Measurements from ENCODE around the gene PCK1.
"Not testable (repeated sequence)": the region's sequence is repeated elsewhere in the genome, so short reads cannot be mapped to it uniquely, and the experiment has no call there.

Gene PCK1

DNA sequence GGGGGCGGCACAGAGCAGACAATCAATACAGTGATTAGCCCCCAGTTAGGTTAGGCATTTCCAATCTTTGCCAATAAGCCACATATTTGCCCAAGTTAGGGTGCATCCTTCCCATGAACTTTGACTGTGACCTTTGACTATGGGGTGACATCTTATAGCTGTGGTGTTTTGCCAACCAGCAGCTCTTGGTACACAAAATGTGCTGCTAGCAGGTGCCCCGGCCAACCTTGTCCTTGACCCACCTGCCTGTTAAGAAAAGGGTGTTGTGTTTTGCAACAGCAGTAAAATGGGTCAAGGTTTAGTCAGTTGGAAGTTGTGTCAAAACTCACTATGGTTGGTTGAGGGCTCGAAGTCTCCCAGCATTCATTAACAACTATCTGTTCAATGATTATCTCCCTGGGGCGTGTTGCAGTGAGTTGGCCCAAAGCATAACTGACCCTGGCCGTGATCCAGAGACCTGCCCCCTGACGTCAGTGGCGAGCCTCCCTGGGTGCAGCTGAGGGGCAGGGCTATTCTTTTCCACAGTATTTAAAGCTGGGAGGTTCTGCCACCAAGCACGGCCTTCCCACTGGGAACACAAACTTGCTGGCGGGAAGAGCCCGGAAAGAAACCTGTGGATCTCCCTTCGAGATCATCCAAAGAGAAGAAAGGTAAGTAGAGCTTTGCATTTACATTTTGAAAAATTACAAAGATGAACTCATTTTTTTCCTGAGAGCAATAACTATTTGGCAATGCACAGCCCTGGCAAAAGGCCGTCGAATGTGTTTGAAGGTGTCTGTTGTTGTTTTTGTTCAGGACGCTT, at the start of gene PCK1:
TSS of gene PCK1 (plus strand) at position 557 of the 802 bp plus-strand sequence. CDS start 302 bp downstream, outside the sequence.
- no peak for DNase-seq

DNA sequence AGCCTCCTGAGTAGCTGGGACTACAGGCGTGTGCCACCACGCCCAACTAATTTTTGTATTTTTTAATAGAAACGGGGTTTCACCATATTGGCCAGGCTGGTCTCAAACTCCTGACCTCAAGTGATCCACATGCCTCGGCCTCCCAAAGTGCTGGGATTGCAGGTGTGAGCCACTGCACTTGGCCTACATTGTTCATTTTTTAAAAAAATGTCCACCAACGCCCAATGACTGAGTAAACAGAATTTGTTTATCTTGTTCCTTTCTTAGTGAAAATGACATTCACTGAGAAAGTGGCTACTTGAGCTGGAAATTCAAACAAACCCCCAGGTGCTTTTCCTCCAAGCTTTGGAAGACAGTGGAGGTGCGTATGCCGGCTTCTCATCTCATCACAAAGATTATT, 49.2 kb upstream of the PCK1 start:
- not testable (repeated sequence) for DNase-seq

DNA sequence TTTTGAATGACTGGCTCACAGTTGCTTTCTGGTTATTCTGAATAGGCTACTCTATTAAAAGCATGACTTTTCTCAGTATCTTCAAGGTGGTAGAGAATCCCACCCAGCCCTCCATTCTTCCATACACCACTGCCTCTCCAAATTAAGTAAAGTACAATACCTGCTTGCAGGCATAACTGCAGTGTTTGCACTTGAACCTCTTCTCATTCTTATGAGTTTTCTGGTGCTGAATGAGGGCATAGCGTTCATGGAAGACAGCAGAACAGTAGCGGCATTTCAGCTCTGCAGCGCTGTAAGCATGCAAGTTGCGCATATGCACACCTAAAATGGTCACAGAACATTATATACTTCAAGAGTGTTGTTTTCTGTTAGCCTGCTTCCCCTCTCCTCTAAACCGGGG, 48.5 kb upstream of the PCK1 start:
- no peak for DNase-seq

DNA sequence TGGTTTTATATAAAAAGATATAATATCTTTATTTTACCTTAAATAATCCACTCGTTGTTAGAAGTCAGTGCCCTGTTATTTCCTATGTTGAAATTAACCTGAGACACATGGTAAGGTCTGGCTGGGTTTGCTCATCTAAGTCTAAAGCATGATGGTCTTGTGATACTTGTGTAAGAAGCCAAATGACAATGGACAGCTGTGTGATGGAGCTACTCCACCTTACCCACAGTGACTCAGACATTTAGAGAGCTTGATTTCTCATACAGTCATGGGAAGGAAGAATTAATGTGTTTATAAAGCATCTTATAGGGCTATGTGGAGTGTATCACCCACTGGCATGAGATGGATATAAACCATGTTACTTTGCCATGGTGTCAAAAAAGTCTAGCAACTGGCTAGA, 47.7 kb upstream of the PCK1 start:
- no peak for DNase-seq

DNA sequence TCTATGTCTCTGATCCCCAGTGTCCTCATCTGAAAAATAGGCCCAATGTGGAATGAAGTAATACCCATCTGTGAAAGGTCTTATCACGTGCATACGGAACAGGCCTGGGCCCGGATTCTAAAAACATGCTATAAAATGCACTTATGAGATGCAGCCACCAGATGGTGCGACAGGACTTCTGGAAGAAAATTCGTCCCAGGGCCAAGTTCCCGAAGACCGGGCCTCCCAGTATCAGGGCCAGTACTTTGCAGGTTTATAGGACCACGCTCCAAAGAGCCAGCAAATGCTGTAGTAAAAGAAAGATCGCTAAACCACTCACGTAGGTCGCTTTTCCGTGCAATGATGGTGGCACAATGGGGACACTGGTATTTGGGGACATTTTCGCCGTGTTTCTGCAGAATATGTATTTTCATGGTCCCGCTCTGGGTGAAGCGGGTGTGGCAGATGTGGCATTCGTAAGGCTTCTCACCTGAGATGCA, 46.6 kb upstream of the PCK1 start:
- DNase-seq = peak; percentile 36 to 47

DNA sequence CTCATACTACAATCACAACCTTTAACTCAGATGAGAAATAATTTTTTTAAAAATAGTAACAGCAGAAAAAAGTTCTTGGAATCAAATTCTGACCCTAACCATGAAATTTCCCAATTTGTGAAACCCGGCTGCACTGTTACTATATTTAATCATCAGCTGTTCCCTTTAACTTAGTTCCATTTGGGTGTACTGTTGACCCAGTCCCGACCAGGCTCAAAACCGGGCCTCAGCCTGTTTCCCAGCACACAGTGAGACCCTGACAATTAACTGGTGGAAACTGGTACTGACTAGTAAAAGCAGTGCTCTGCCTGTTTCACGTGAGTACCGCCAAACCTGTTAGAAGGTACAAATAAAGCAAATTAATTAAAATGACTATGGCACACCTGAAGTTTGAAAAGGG, 43.0 kb upstream of the PCK1 start:
- DNase-seq = no peak

DNA sequence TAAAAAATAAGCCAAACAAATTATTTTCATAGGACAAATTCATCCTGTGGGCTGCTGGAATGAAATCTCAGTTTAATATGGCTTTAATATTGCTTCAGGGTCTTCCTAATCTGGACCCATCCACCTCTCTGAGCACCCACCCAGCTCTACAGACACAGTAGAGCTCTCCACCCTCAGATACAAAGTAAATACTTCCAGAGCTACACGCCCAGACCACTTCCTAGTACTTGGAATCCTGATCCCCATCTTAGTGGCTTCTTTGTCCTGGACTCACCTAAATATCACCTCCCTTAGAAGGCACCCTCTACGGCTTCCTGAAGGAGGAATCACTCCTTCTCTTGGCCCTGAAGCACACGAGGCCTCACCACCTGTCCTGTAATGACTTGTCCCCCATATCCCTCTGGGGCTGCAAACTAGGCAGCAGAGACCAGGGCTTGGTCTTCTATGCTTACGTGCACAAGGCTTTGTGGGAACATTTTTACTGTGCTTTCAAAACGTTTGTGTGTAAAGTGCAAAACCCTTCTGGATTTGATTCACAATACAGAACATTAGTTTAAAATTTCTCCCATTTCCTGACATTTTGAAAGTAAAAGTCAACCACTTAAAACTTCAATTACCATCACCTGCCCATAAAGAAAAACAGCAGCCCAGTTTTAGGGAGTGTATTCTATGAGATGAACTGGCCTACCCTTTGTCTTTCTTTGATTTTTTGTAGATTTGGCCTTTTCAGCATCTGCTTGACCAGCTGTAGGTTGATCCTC, 38.4 kb upstream of the PCK1 start:
- no peak for DNase-seq

DNA sequence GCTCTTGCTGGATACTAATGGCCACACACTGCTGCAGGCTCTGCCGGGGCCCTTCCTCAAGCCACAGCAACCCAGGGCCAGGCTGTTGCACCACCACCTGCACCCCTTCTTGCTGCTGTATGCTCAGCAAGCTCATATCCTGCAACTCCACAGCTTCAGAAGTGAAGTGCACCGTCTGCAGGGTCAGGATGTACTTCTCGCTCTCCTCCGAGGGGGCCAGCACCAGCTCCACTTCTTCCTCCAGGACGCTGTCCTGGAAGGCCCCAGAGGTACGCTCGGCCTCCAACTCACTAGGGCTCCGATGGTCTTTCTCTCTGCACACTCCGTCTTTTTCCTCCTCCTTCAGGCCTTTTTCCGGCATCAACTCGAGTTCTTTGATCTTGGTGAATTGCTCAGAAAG, 37.1 kb upstream of the PCK1 start:
- no peak for DNase-seq

DNA sequence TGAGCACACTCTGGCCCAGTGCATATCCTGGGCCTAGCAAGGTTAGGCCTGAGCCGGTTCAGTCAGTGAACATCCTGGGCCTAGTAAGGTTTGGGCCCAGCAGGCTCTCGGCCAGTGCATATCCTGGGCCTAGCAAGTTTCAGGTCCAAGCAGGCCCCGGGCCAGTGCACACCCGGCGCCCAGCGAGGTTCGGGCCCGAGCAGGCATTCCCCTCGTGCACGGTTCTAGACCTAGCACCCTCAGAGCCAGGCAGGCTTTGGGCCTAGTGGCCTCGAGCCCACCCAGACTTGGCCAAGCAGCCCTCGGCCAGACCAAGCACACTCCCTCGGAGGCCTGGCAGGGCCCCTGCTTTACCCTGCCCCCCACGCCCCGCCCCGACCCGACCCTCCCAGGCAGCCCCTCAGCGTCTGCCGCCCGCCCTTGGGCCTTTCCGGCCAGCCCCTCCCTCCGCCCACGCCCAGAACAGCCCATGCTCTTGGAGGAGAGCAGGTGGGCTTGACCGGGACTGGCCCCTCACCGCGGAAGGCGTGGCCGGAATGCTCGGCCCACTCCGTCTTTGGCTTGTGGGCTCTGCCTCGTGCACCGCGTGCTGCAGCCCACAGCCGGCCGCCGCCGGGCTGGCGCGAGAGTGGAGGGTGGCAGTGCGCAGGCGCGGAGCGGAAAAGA, 36.3 kb upstream of the PCK1 start, which contains the start of gene CTCFL:
TSS of gene CTCFL (minus strand) at position 630 of the 666 bp plus-strand sequence. CDS start 935 bp downstream, outside the sequence.
- DNase-seq = no peak

DNA sequence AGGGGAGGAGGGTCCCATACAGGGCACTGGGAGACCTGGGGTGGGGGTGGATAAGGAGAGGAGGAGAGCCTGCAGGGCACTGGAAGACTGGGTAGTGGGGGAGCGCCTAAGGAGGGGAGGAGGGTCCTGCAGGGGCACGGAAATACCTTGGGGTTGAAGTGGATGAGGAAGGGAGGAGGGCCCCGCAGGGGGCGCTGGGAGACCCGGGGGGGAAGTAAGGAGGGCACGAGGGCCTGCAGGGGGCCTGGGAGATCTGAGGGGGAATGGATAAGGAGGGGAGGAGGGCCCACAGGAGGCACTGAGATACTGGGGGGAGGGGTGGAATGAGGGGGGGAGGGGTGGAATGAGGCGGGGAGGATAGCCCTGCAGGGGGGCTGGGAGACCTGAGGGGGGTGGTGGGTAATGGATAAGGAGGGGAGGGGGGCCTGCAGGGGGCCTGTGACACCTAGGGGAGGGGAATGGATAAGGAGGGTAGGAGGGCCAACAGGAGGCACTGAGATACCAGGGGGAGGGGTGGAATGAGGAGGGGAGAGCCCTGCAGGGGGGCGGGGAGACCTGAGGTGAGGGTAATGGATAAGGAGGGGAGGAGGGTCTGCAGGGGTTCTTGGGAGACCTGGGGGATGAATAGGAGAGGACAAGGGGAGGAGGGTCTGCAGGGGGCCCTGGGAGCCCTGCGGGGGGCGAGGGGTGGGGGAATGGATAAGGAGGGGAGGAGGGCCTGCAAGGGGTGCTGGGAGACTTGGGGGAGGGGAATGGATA, 35.4 kb upstream of the PCK1 start:
- DNase-seq = no peak

DNA sequence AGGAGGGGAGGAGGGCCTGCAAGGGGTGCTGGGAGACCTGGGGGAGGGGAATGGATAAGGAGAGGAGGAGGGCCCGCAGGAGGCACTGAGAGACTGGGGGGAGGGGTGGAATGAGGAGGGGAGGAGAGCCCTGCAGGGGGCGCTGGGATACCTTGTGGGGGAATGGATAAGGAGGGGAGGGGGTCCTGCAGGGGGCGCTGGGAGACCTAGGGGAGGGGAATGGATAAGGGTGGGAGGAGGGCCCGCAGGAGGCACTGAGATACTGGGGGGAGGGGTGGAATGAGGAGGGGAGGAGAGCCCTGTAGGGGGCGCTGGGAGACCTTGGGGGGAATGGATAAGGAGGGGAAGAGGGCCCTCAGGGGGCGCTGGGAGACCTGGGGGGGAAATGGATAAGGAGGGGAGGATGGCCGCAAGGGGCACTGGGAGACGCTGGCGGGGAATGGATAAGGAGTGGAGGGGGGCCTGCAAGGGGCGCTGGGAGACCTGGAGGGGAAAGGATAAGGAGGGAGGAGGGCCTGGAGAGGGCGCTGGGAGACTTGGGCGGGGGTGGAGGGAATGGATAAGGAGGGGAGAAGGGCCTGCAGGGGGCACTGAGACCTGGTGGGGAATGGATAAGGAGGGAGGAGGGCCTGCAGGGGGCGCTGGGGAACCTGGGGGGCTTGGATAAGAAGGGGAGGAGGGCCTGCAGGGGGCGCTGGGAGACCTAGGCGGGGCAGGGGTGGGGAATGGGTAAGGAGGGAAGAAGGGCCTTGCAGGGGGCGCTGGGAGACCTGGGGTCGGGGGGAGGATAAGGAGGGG, 34.6 kb upstream of the PCK1 start:
- DNase-seq = peak; percentile 44 to 56

DNA sequence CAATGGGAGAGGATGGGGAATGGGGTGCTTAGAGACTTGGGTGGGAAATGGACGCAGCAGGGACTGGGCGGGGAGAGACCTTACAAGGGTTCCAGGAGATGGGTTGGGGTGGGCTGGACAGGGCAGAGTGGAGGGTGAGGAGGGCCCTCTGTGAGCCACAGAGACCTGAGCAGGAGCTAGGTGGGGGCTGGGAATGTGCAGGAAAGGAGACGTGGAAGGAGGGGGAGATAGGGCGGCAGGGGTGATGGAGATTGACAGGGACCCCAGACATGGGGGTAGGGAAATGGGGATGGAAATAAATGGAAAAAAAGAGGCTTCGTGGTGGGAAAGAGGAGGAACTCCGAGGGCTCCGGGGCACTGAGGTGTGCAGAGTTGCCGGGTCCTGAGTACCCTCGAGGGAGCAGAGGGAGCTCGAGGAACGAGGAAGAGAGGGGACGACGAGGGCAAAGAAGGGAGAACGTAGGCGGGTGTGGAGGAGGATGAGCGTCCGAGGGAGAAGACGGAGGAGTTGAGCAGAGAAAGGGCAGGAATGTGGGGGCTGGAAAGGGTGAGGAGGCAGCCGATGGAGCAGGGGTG, 33.9 kb upstream of the PCK1 start:
- DNase-seq = no peak

DNA sequence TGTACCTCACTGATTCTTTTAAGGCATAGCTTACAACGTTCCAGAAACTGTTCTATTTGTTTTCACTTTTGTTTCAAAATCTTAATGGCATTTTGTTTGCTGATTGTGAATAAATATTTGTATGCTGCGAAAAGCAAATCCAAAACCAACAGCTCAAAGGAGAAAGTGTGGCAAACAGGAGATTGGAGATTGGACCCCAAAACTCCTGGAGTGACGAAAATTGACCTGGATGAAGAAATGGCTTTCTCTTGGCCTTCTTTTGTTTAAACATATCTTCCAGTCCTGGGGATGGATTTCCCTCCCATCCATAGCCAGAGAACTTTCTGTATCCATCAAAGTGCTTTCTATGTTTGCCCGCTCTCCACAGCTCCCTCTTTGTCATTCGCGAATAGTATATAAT, 33.2 kb upstream of the PCK1 start:
- no peak for DNase-seq

DNA sequence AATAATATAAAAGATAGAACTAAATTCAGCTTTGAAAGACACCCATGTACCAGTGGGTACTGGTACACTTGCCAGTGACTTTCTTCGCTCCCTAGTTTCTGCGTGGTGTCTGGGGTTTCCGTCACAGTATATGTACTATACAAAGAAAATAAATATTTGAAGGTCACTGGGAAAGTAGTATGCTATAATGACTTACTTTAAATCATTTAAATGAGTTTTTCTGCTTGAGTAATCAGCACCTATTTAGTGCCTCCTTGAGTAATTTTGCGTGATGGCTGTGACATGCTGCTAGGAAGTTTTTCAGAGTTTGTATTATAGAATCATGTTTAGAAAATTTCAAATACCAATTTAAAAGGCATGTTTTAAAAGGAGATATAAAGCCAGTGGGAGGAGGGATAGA, 32.8 kb upstream of the PCK1 start:
- DNase-seq = no peak

DNA sequence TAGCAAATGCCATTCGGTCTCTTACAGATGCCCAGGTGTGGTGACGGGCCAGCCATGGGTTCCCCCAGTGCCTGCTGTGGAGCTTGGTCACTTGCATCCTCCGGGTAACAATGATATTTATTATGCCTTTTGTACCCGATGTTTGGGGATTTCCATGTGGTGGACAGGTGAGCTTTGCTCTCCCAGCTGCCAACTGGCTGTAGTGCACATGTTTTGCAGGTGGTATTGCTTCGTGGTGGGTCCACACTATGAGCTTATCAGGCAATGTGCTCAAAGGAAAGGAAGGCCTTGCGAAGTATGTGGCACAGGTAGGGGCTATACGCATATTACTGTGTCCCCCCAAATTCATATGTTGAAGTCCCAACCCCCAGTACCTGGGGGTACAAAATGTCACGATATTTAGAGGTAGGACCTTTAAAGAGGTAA, 31.7 kb upstream of the PCK1 start:
- DNase-seq = no peak

DNA sequence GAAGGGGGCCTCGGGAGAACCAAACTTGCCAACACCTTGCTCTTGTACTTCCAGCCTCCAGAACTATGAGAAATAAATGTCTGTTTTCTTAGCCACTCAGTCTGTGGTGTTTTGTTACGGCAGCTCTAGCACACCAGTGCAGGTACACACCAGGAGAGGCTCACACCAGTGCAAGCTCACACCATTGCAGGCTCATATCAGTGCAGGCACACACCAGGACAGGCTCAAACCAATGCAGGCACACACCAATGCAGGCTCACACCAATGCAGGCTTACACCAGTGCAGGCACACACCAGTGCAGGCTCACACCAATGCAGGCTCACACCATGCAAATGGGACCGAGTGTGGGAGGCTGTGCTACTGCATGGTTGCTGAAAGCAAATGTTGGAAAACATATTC, 31.1 kb upstream of the PCK1 start:
- no peak for DNase-seq

DNA sequence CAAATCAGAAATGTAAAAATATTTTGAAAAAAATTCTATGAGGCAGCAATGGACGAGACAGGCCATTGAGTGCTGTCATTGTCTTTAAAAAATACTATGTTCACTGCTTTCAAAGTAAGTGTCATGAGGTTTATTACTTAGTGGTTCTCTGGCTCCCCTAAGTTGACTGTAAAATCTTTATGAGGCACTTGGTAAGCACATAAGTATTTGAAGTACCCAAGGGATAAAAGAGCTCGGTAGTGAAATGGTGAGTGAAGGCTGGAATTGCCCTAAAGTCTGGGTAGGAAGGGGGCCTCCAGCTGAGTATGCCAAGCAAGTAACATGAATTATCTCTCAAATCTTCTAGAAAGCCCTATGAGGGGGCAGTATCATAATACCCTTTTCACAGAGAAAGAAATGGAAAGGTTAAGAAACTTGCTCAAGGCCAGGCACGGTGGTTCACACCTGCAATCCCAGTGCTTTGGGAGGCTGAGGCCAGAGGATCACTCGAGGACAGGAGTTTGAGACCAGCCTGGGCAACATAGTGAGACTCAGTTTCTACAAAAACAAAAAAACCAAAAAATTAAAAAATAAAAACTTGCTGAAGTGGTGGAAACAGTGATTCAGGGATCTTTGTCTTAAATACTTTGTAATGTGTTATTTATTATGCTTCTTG, 30.5 kb upstream of the PCK1 start:
- DNase-seq = no peak

DNA sequence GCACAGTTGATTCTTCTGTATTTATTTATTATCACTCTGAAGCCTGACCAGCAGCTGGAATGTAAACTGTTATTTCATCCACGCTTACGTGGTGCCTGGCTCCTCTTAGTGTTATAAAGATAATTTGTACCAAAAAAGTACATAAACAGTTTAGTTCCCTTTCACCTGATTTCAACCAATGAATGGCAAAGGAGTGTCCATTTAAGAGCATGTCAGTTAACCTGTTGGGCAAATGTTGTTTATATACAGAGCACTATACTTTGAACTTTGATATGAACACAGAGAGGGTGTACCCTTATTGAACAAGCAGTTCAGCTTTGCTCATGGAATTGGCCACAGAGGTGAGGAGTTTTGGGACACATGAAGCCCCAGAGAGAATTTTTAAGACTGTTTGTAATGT, 28.8 kb upstream of the PCK1 start:
- no peak for DNase-seq

DNA sequence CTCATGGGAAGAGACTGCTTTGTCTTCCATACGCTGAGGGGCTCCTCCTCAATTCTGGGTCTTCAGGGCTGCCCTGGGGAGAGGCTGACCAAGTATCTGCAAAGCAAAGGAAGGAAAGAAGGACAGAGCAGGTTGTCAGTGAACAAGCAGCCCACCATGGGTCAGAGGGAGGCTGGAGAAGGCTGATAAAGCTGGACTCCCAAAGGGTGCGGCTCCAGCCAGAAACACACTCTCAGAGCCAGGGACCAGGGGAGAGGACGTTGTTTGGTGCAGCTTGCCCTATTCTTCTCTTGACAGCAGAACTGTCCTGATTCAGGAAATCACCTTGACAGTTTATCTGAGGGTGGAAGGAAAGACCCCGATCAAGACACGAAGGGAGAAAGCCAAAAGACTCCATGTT, 25.6 kb upstream of the PCK1 start:
- DNase-seq = no peak

DNA sequence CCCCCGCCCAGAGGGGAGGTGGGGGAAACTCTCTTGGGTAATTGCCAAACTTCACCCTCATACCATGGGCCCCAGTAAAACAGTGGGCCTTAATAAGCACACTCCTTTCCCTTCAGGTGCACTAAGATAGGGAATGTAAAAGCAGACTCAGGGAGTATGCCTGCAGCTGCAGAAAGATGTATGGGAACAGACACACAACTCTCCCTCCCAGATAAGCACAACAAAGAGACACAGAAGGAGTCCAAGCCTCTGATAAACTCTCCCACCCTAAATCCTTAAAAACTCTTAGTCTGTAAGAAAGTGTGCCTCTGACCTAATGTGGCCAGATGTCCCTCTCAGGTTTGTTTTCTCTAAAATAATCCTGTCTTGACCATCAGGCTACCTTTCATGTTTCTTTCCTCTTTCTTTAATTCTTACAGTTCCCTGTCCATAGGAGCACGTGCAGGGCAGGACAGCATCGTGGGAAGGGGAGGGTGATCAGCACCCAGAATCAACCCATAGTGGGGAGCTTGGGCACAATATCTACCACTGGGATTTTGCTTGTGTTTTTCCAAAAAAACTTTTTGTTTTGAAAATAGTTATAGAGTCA, 24.7 kb upstream of the PCK1 start:
- DNase-seq = no peak
